ENCODE data around the gene WDFY4.

DNA sequence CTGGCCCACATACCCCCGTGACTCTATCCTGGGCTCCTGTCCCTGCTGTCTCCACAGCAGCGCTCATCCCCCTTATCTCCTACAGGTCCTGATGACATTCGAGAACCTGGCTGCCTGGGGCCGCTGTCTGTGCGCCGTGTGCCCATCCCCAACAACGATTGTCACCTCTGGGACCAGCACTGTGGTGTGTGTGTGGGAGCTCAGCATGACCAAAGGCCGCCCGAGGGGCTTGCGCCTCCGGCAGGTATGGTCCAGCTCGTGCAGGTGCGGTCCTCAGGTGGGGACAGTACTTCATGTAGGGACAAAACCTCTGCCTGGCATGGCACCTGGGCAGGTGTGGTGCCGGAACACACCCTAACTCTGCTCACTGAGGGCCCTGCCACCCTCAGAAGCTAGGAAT, 285.4 kb downstream of the WDFY4 start:
- TF ChIP-seq, protein P1, sequence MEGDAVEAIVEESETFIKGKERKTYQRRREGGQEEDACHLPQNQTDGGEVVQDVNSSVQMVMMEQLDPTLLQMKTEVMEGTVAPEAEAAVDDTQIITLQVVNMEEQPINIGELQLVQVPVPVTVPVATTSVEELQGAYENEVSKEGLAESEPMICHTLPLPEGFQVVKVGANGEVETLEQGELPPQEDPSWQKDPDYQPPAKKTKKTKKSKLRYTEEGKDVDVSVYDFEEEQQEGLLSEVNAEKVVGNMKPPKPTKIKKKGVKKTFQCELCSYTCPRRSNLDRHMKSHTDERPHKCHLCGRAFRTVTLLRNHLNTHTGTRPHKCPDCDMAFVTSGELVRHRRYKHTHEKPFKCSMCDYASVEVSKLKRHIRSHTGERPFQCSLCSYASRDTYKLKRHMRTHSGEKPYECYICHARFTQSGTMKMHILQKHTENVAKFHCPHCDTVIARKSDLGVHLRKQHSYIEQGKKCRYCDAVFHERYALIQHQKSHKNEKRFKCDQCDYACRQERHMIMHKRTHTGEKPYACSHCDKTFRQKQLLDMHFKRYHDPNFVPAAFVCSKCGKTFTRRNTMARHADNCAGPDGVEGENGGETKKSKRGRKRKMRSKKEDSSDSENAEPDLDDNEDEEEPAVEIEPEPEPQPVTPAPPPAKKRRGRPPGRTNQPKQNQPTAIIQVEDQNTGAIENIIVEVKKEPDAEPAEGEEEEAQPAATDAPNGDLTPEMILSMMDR (IDR thresholded peaks at IDR 0.05), result no peak
- TF ChIP-seq EP300 (IDR thresholded peaks at IDR 0.05), result no peak

Data from gastroesophageal sphincter (tissue), 3 donors.